HEK293T (cell line): ENCODE data around the gene MBD3L5.

Experiments used
- ARNT ChIP-seq: fragments of 450-650 bp; IDR thresholded peaks from 2 replicates; pipeline ENCODE4 v1.6.1; 2017; ENCODE audit warnings: mild to moderate bottlenecking
- BHLHE40 ChIP-seq: fragments of 450-650 bp; IDR thresholded peaks from 2 replicates; pipeline ENCODE4 v1.6.1; 2016; ENCODE audit warnings: mild to moderate bottlenecking, moderate library complexity, borderline replicate concordance
- ELF4 ChIP-seq: fragments of 450-650 bp; IDR thresholded peaks from 2 replicates; pipeline ENCODE4 v1.6.1; 2017; ENCODE audit warnings: antibody characterized with exemption
- FOXA1 ChIP-seq: fragments of 450-650 bp; IDR thresholded peaks from 2 replicates; pipeline ENCODE4 v1.6.1; 2016; ENCODE audit warnings: mild to moderate bottlenecking
- FOXK2 ChIP-seq: fragments of 450-650 bp; IDR thresholded peaks from 2 replicates; pipeline ENCODE4 v1.6.1; 2016; ENCODE audit warnings: mild to moderate bottlenecking
- FOXM1 ChIP-seq: fragments of 450-650 bp; IDR thresholded peaks from 2 replicates; pipeline ENCODE4 v1.6.1; 2017; ENCODE audit warnings: mild to moderate bottlenecking, borderline replicate concordance
- HDGF ChIP-seq: fragments of 450-650 bp; IDR thresholded peaks from 2 replicates; pipeline ENCODE4 v1.6.1; 2017; ENCODE audit warnings: antibody characterized with exemption, borderline replicate concordance
- SUZ12 ChIP-seq: fragments of 450-650 bp; IDR thresholded peaks from 2 replicates; pipeline ENCODE4 v1.6.1; 2016; ENCODE audit warnings: mild to moderate bottlenecking
- TARDBP ChIP-seq: fragments of 450-650 bp; IDR thresholded peaks from 2 replicates; pipeline ENCODE4 v1.6.1; 2016
- ZNF384 ChIP-seq: fragments of 450-650 bp; IDR thresholded peaks from 2 replicates; pipeline ENCODE4 v1.6.1; 2016

GRCh38 chr19:7000816-7001215 is 29.6 kb upstream of the MBD3L5 start:
- TF ChIP-seq SUZ12 (no peak), BHLHE40 (no peak), FOXK2 (no peak), TARDBP (no peak), HDGF (no peak), ZNF384 (no peak), ELF4 (no peak), ARNT (no peak), FOXM1 (no peak), FOXA1 (no peak)
